Inflammatory macrophage treated with lipopolysaccharide for 1 hour (primary cell): ENCODE measurements around the gene SPON1.
"Not testable (repeated sequence)": the region's sequence is repeated elsewhere in the genome, so short reads cannot be mapped to it uniquely, and the experiment has no call there.

ENCODE experiments used
- DNase-seq, 2 donors: peaks; one replicate each; pipeline ENCODE4 v3.0.0-alpha.2; 2020 to 2022

The SPON1 gene

GRCh38 chr11:14252501-14252900, 290.0 kb downstream of the SPON1 start:
- DNase-seq: not testable (repeated sequence)

- no peak for DNase-seq
Measured at GRCh38 chr11:14253421-14253820, 290.9 kb downstream of the SPON1 start.

GRCh38 chr11:14253840-14254239, 291.3 kb downstream of the SPON1 start:
- no peak for DNase-seq

DNA sequence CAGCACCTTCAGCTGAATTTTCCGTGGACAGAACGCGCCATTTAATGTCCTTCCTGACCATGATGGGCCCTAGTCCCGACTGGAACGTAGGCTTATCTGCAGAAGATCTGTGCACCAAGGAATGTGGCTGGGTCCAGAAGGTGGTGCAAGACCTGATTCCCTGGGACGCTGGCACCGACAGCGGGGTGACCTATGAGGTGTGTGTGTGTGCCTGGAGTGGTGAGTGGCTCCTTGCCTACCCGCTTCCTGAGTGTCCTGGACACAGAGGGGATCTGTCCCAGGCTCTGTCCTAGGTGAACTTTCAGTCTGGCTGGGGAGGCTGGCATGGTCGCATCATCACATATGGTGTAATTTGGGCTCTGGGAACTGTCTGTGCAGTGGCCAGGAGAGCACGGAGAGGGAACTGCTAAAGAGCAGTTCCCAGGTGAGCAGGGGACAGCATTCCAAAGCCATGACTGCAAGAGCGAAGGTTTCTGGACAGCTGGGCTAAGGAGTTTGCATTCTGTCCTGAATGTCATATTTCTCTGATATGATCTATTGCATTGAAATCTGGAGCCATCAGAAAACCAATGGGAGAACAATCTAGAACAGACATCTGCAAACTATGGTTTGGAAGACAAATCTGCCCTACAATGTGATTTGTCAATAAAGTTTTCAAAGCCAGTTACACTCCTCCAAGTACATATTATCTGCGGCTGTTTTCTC, 292.2 kb downstream of the SPON1 start:
- DNase-seq: no peak

GRCh38 chr11:14255238-14255534, 292.7 kb downstream of the SPON1 start:
- DNase-seq: no peak

- DNase-seq: peak; percentile 27 to 71
Measured at GRCh38 chr11:14258221-14258935, 295.9 kb downstream of the SPON1 start.

- DNase-seq: no peak
Measured at GRCh38 chr11:14259186-14259784, 296.8 kb downstream of the SPON1 start.

DNA sequence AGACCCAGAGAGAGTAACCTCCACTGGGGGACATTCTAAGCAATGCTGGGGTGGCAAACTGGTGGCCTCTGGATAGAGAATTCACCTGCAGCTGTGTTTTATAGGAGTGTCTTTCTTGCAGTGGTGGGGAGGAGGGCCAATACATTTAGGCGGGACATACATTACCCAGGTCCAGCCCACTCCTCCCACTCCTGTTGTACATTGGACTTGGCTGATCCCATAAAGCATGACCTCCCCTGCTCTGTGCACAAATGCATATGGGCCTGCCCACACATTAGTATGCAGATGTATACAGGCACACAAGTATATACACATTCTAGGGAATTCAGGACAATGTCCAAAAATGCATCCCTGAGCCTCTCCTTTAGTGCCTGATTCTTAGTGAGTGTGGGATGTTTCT, 297.4 kb downstream of the SPON1 start:
- no peak for DNase-seq

GRCh38 chr11:14261066-14261465, 298.5 kb downstream of the SPON1 start:
- DNase-seq: no peak

DNA sequence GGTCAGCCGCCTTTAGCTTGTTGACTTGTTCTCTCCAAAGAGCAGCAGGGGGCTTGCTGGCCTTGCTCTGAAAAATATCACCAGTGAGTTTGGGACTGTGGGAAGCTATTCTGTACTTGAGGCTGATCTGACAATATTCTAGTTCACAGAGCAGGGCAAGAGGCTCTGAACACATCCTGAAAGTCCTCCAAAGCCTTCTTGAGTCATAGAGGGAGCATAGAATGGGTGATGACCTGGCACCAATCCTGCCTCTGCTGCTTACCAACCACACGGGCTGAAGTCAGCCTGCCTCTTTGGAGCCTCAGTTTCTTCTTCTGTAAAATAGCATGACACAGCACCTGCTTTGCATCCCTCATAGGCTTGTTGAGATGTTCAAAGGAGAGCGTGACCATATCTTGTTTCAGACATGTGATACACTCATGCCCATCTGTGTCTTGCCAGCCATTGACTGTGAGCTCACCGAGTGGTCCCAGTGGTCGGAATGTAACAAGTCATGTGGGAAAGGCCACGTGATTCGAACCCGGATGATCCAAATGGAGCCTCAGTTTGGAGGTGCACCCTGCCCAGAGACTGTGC, 299.8 kb downstream of the SPON1 start:
- DNase-seq: no peak

- DNase-seq: no peak
Measured at GRCh38 chr11:14264966-14265365, 302.4 kb downstream of the SPON1 start.

DNA sequence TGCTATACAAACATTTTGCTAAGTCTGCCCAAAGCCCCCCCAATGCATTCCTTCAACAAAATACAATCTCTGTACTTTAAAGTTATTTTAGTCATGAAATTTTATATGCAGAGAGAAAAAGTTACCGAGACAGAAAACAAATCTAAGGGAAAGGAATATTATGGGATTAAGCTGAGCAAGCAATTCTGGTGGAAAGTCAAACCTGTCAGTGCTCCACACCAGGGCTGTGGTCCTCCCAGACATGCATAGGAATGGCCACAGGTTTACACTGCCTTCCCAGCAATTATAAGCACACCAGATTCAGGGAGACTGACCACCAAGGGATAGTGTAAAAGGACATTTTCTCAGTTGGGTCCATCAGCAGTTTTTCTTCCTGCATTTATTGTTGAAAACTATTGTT, 304.1 kb downstream of the SPON1 start:
- no peak for DNase-seq

GRCh38 chr11:14267861-14268635, 305.5 kb downstream of the SPON1 start:
- DNase-seq: no peak

GRCh38 chr11:14269692-14270573, 307.4 kb downstream of the SPON1 start:
- no peak for DNase-seq

- peak; percentile 43 to 75 for DNase-seq
Measured at GRCh38 chr11:14270690-14271542, 308.4 kb downstream of the SPON1 start.

- no peak for DNase-seq
Measured at GRCh38 chr11:14273895-14274294, 311.4 kb downstream of the SPON1 start.

DNA sequence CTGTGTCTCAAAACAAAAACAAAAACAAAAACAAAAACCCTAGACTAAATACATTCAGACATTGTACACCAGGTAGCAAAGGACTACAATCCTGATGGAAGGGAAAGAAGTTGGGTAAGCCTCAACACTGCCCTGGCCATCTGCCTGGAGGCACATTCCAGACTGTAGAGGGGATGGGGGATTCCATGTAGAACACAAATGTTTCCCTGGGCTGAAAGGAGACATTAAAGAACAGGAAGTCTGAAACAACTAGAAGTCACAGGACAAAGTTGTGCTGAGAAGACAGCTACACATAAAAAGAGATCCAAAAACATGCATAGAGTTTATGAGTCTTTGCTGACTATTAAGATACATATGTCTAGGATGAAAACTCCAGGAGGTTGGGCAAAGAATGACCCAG, 312.6 kb downstream of the SPON1 start:
- DNase-seq: no peak

- not testable (repeated sequence) for DNase-seq
Measured at GRCh38 chr11:14278869-14279268, 316.3 kb downstream of the SPON1 start.

DNA sequence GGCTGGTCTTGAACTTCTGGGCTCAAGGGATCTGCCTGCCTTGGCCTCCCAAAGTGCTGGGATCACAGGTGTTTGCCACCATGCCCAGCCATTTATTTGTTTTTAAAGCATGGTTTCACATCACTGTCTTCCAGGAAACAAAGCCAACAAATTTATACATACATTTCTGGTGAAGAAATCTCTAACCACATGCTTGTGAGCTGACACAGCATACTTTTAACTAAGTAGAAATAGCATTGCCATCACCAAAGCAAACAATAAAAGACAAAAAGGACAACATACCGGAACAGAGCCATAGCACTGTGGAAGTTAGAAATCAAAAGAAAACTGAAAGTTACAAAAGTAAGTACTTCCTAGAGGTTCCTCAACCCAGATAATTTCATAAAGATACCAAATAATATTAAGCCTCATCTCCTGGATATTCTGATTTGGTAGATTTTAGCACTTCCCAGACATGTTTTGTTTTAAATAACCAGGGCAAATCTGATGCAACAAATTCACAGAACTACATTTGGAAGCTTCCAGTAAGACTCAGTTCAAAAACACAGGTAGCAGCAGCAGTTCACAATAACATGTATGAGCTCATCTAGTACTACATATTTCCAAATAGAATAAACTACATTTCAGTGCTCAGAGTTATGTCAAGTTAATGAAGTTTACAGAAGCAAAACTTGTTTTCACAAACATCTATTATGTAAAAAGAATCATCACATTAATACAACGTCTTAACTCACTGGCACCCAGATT, 325.8 kb downstream of the SPON1 start:
- DNase-seq: no peak

GRCh38 chr11:14290422-14290821, 327.9 kb downstream of the SPON1 start:
- no peak for DNase-seq
